Measurements from ENCODE around the gene PGAP1.
"Not testable (repeated sequence)": the region's sequence is repeated elsewhere in the genome, so short reads cannot be mapped to it uniquely, and the experiment has no call there.

The PGAP1 gene

DNA sequence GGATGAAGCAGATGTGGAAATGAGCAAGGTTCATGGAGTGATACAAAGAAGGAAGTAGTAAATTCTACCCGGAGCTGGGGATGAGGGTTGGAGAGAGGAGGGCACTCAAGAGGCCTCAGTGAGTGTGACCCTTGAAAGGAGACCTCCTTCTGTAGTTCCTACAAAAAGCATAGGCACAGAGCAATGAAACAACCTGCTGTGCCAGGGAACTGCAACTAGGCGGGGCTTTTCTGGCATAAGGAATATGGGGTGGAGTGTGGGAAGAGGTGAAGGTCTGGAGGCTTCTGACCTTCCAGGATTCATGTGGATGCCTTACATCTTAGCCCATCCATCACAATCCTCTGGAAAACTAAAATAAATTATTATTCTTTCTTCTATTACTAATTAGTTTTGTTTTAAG is 25.5 kb upstream of the PGAP1 start:
- no peak for DNase-seq

DNA sequence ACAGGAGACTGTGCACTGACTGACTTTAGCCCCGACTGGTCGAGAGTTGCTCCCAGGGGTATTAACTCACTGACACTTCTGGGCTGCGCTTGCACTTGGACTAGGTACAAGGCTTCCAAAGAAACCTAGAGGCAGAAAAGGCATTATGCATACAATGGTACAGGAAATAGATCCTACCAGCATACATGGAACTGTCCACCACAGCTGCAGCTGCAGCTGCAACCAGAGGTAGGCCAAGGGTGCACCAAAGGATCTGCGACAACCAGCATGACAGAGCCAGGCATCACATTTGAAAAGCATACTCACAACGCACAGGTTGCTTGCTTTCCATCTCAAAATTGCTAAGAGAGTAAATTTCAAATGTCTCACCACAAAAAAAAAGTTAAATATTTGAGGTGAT is 22.6 kb upstream of the PGAP1 start:
- DNase-seq, result no peak

DNA sequence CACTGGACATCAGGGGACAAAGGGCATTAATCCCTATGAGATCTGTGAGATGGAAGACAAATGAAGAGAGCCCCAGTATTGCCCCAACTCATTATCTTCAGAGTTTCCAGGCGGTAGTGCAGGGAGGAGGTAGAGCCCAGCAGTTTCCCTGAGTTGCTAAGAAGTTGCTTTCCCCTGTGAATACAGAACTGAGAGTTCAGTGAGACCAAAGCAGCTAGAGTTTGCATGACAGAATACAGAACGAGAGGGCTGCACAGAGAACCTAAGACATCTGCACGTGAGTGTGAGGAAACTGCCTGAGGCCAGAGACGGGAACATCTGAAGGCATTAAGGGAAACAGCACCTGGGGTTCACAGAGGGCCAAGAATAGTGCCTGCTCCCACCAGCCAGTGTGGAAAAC is 18.1 kb upstream of the PGAP1 start:
- no peak for DNase-seq

DNA sequence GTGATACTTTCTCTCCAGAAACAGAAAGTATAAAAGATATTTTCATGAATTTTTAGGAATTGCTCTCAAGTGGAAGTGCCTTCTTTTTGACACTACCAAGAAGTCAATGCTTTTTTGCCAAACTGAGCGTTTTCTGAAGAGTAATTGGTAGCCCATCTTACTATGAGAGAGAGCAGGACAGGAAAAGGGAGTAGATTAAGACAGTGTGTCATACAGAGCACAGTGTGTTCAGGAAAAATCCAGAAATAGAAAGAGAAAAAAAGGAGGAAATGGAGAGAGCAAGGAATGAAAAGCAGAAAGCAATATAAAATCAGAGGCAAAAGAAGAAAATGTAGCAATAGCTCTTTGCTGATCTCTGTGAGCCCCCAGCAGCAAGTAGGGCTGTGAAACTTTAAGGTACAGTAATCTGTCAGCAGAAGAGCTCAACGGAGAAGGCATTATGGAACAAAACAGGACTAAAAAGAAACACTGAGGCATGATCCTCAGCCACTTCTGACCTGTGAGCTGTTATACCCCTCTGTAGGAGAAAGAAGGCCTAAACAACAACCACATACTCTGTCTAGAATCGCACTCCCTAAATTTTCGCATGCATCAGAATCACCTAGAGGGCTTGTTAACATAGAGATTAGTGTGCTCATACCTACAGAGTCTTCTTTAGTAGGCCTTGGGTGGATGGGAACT is 15.0 kb upstream of the PGAP1 start:
- no peak for DNase-seq

DNA sequence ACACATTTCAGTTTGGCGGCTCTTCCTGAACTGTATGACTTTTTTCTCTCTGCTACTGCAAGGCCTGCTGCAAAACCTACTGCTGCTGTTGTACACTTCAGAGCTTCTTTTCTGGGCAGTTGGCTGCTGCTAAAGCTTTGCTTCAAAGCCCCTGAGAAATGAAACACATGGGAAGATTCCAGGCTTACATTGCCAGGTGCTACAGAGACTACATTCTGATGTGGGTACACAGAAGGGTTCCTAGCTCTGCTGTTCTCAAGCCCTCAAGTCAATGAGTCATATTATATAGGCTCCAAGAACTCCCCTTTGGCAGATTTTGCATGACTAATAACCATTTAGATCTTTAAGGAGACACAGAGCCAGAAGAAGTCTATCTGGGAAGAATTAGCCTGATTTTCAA is 12.9 kb upstream of the PGAP1 start:
- DNase-seq, result no peak

DNA sequence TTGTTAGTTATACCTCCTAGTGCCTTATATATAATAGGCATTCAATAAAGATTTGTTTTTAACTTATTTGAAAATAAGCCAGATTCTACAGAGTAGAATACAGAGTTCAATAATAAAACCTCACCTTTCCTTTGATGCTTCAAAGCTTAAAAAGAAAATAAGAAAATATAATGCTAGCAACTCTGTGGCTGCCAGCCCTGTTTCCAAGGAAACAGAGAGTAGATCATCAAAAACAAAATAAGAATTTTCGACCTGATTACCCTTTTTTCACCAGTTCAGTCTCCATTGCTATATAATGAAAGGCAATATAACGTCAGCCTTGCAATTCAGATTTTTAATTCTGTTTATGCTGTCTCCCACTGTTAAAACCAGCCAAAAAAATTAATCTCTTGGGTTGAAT is 8.9 kb upstream of the PGAP1 start:
- DNase-seq, result no peak

DNA sequence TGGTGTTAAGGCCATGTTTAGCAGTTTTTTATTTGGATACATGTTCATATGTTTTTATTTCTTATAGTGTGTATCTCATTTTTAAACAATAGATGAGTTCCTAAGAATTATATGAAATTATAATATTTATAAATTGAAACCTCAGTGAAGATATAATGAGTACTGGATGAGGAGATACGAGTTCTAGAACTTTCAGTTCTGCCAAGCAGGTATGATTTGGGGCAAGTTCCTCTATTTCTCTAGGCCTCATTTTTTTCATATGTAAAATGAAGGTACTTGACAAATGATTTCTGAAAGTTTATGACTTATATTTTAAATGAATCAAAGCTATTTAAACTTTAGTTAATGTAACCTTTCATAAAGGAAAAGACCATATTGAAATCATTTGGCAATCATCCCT is 8.2 kb upstream of the PGAP1 start:
- DNase-seq, result no peak

DNA sequence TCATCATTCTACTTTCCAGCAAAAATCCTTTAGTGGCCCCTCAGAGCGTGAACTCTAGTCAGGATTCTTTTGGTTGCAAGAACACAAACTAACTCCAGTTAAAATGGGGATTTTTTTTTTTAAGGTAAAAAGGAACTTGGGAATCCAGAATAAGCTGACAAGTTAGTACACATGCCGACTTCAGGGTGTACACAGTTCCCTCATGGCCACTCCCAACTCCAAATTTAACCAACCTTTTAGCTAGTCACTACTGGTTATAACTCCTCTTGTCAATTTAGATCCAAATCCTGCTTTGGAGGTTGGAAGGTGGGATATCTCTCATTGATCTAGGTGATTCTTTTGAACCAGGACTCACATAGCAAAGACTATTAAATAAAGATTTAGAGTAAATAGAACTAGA is 5.0 kb upstream of the PGAP1 start:
- no peak for DNase-seq

DNA sequence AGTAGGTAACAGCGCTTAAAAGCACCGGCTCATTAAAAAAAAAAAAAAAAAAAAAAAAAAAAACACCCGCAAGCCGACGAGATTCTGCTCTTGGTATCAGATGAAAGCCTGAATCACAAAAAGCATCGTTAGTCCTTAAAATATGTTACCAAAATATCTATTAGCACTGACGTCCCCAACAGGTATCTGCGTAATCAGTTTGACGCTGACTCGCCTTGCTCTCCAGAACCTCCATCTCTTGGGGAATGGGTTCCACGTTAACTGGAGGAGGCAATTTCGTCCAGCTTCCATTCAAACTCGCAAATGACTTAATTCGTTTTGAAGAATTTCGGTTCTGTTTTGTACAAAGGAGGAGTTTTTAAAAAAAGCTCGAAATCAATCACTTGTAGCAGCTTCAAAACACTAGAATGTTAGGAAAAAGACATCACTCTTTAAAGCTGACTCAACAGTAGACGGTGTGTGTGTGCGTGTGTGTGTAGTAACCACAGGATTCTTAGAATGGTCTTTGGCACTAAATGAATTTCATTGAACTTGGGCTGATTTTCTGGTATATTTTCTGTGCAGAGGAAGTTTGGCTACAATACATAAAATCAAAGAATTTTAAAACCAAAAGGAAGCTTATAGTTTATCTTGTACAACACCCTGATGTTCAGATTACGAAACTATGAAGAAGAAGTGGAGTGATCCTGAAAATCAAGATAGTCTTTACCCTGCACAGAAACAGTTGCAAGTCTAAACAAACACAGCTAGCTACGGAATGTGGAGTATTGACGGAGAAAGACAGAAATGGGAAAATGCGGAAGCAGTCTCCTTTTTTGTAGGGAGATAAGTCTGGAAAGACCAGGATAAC is 1.1 kb upstream of the PGAP1 start:
- peak in 3 of 5 donors; percentile 13 to 89 (median 24) for DNase-seq

DNA sequence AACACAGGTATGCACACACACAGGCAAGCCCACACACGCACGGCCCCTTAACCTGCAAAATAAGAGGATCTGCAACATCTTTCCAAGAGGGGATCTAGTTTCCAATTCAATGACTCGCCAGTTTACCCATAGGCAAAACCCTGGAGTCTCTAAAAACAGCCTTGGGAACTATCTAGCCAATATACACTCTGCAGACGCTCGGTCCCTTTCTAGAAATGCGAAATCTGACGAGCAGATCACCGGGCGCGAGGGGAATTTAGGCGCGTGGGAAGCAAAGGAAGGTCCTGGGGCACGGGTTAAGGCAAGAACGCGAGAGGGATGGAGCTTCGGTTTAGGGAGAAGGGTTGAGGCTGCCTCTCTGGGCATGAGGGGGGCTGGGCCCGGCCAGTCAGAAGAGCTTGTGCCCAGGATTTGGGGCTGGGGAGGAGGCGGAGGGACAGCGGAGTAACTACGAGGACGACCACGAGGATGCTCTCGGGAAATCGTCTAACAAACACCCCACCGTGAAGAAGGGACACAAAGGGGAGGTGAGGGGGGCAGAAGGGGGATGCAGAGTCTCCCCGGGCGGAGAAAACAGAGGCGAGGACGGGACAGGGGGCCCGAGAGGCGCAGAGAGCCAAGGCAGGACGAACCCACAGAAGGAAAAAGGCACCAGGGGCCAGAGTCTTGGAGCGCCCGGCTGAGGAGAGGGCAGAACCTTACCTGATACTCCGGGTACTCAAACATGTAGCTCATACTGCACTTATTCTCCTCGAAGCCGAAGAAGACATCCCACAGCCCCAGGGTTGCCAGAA is 542 bp downstream of the PGAP1 start:
- peak in 2 of 5 donors; percentile 5 to 36 for DNase-seq

DNA sequence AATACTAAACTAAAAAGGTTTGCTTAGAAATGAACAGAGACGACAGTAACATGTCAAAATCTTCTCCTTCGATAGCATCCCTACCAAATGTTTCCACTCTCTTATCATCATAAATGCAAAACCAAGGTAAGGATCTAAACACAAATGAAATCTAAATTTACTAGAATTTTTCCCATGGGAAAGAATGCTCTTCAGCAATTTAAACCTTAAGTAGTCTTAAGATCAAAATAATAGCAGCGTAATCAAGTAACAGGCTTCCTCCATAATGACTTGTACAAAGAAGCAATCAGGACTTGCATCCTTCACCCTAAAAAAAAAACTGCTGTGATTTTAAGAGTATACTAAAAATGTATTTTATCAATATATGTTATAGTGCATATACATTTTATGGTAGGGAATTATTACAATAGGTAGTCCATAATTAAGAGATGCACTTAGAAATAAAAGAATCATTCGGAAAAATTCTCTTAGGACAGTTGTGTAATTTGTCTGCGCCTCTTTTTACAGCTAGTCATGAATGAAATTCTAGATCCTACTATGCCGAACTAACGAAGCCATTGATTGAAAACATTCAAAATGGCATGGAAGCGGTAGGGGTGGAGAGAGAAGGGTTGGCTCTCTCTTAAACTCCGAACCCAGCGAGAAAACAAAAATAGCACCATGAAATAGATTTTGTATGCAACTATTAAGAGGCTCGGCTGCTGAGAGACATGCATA is 1.3 kb downstream of the PGAP1 start:
- no peak for DNase-seq

DNA sequence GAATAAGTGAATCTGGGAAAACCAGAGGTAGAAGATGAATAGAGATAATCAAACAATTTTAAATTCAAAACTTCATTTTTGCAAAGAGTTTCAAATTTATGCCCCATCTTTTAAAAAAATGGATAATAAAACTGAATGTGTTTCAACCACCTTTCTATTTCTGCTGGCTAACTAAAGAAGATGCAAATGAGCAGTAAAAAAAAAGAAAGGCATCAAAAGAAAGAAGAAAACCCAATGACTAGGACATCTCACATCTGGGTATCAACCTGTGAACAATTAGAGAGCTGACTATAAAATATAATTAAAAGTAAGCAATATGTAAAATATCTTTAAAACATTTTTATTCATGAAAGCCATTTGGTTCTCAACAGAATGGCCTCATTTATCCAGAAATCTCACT is 2.5 kb downstream of the PGAP1 start:
- DNase-seq, result no peak

DNA sequence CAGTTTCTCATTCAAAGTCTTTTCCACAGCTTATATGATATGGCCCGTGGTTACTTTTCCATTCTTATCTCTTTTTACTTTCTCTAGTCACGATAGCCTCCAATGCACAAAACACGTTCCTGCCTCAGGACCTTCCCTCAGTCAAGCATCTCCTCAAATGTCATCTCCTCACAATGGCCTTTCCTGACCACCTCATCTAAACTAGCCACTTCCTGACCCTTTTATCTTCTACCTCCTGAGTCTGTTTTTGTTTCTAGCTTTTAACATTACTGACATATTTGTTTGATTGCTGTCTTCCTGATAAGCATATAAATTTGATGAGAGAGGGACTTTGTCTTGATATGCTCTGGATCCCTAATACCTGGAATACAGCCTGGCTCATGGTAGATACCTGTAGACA is 7.6 kb downstream of the PGAP1 start:
- no peak for DNase-seq

DNA sequence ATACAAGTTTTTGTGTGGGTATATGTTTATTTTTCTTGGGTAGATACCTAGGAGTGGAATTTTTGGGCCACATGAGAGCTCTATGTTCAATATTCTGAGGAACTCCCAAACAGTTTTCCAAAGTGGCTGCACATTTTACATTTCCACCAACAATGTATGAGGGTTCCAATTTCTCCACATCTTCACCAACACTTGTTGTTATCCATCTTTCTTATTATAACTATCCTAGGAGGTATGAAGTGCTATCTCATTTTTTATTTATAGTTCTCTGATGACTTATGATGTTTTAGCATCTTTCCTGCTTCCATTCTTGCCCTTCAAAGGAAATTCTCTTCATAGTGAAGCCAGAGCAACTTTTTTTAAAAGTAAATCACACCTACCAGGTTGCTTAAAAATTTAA is 8.7 kb downstream of the PGAP1 start:
- DNase-seq, result no peak

DNA sequence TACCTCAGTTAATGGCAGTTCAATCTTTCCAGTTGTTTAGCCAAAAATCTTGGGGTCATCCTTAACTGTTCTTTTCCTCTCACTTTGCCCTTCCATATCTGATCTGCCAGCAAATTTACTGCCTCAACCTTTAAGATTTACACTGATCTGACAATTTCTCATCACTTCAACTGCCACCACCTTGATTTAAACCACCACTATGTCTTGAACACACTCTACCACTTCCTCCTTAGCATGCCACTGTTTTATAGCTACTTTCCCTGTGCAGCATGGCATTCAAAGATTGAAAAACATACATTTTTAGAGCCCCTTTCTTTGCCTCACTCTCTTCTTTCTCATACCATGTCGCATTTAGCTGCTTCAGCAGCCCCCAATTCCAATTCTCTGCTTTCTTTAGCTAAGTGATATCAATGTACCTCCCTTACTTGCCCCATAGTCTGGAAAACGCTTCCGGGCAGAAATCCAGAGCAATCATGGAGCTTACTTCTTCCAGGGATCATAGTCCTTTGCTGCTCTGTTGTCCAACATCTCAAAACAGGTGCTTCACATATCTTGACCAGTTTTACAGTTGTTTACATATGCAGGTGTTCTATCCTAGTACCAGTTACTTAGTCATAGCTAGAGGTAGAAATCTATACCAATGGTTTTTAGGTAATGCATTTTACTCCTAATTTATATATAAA is 10.9 kb downstream of the PGAP1 start:
- DNase-seq, result peak in 1 of 5 donors; percentile 64

DNA sequence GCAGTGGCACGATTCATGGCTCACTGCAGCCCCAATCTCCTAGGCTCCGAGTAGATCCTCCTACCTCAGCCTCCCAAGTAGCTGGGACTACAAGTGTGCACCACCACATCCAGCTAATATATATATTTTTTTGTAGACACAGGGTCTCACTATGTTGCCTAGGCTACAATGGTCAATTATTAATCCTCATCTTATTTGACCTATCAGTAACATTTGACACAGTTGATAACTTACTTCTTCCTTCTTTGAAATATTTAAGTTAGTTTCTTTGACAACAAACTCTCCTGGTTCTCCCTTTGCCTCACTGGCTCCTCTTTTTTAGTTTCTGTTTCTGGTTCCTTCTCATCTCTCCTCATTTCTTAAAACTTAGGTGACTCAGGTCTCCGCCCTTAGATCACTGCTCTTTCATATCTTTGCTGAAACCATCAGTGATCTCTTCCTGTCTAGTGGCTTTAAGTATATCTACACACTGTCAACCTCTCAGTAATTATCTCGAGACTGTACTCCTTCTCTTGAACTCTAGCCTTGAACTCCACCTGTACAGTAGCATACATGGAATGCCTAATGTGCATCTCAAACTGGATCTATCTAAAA is 11.5 kb downstream of the PGAP1 start:
- peak in 1 of 5 donors; percentile 89 for DNase-seq

DNA sequence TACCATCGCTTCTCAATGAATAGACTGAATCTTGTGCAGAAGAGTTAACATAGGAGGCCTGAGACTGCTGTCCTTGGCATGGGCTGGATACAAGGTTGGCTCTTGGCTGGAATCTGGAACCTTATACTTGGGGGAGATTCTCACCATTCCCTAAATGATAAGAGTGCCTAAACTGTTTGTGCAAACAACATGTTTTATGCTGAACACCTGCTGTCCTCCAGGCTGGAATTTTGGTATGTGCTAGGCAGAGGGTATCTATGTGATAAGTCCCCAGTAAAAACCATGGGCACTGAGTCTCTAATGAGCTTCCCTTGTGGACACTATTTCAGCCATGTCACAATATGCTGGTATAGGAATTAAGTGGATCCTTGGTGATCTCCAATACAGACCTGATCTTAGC is 12.8 kb downstream of the PGAP1 start:
- DNase-seq, result no peak

DNA sequence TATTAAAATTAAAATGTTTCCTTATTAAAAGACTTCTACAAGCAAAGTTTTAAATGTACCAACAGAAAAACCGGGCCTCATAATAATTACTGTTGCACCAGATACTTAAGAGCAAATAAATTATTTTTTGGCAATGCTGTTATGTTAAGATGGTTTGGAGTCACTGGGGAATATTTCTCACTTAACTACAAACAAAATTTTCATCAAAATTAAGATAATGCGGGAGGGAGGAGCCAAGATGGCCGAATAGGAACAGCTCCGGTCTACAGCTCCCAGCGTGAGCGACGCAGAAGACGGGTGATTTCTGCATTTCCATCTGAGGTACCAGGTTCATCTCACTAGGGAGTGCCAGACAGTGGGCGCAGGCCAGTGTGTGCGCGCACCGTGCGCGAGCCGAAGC is 21.1 kb downstream of the PGAP1 start:
- not testable (repeated sequence) for DNase-seq

DNA sequence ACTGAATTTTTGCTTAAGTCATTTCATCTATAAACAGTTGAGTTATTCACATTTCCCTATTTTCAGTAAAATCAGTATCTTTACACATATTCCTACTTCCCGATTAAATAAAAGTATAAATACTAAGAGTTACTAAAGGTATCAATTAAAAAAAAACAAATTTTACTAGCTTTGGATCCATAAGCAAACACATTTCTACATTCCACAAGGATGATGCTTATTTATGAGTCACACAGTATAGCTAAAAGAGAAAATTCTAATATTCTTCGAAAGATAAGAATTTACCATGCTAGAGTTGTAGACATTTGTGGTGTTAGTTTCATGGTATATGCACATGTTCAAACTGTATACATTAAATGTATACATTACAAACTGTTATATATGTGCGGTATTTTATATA is 23.7 kb downstream of the PGAP1 start:
- DNase-seq, result no peak

DNA sequence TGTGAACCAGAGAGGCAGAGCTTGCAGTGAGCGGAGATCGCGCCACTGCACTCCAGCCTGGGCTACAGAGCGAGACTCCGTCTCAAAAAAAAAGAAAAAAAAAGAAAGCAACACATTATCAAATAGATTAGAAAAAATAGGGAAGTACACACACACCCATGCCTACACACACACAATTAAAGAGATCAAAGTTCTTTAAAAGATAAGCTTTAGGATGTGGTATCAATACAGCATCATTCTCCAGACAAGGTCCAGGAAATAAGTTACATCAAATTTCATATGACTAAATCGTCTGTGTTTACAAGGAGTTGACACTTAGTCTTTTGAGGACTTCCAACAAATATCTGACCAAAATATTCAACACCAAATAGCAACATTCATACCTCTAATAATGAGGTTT is 25.7 kb downstream of the PGAP1 start:
- no peak for DNase-seq

DNA sequence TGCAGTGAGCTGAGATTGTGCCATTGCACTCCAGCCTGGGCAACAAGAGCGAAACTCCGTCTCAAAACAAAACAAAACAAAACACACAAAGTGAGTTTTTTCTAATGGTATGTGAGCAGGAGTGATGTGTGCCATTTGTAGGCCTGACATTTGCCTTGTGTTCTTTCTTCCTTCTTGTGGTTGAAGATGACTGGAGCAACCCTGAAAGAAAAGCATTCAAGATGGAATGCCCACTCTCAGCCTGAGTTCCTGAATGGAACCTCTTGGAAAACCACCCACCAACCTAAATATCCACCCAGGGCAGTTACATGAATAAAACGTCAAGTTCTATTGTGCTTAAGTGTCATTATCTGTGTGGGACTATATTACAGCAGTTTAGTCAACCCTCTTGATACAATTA is 26.5 kb downstream of the PGAP1 start:
- no peak for DNase-seq

DNA sequence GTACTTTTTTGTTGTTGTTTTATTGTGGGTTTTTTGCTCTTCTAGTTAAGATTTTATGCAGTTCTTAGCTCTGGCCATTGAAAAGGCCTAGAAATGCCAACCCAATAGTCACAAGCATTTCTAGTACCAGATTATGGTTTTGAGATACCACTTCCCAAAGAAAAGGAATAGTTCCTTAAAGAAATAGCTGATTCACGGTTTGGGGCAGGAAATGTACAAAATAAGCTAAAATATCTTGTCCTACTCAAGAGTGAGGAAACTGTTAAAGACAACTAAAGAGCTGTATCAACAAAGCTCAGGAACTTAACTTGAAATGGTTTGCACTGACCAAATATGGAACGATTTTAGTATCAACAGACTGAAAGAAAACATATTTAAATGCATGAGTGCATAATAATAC is 35.4 kb downstream of the PGAP1 start:
- DNase-seq, result no peak

Measured in T-helper 1 cell (primary cell).